AG10803 (cell line): ENCODE results near the gene C1orf74.

Source experiments
- DNase-seq: peaks from one replicate; pipeline ENCODE4 v3.0.0; 2010; ENCODE audit warnings: low read depth
- H3K4me3 ChIP-seq: 2 replicates; pipeline ENCODE4 v1.5.1; 2011; ENCODE audit warnings: mild to moderate bottlenecking, low read length, control low read depth
- TF ChIP-seq, protein P1 (sequence below): conservative IDR thresholded peaks from 2 replicates; pipeline ENCODE4 v1.5.1; 2011; ENCODE audit warnings: mild to moderate bottlenecking, low read length, control low read depth, inconsistent platforms

The C1orf74 gene

GRCh38 chr1:209823143-209824041 lies 39.0 kb upstream of the C1orf74 start:
- DNase-seq = peak; percentile 73
- TF ChIP-seq, protein P1, sequence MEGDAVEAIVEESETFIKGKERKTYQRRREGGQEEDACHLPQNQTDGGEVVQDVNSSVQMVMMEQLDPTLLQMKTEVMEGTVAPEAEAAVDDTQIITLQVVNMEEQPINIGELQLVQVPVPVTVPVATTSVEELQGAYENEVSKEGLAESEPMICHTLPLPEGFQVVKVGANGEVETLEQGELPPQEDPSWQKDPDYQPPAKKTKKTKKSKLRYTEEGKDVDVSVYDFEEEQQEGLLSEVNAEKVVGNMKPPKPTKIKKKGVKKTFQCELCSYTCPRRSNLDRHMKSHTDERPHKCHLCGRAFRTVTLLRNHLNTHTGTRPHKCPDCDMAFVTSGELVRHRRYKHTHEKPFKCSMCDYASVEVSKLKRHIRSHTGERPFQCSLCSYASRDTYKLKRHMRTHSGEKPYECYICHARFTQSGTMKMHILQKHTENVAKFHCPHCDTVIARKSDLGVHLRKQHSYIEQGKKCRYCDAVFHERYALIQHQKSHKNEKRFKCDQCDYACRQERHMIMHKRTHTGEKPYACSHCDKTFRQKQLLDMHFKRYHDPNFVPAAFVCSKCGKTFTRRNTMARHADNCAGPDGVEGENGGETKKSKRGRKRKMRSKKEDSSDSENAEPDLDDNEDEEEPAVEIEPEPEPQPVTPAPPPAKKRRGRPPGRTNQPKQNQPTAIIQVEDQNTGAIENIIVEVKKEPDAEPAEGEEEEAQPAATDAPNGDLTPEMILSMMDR = peak; percentile 85
- peak overlapping the region; percentile 3; the same call in 1 of the 2 replicates for H3K4me3 ChIP-seq

DNA sequence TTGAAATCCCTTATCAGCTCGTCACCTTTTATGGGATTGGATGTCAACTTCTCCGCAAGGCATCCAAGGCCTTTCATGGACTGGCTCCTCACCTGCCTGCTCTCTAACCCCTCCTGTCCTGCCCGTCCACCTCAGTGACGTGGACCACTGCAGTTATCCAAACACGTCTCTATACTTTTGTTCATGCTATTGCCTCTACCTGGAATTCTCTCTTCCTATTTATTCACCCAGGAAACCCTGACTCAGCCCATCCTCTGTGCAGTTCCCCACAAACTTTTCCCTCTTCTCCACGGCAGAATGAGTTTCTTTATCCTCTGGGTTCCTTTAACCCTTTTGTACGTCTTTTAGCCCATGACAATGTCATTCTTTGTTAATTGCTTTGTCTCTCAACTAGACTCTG lies 38.3 kb upstream of the C1orf74 start:
- DNase-seq = no peak
- TF ChIP-seq, protein P1 = no peak
- no peak overlapping the region for H3K4me3 ChIP-seq

GRCh38 chr1:209820986-209821385 lies 36.6 kb upstream of the C1orf74 start:
- no peak overlapping the region for H3K4me3 ChIP-seq
- TF ChIP-seq, protein P1 = no peak
- DNase-seq = no peak

DNA sequence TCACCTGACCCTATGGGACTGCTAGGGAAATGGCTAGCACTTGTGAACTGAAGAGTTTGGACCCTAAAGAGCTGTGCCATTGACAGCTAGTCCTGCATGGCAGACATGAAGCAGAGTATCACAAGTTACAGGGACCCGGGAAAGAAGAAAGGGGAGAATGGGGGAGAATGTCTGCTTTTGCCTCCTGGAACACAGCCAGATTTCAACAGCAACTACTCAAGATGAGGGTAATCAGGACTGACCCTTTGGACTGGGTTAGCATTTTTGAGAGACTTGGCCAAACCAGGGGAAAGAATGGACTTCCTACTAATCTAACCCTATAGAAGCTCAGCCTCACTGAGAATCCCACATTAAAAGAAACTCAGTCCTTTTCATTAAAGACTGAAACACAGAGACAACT lies 34.7 kb upstream of the C1orf74 start:
- no peak overlapping the region for H3K4me3 ChIP-seq
- no peak for DNase-seq
- TF ChIP-seq, protein P1 = no peak

DNA sequence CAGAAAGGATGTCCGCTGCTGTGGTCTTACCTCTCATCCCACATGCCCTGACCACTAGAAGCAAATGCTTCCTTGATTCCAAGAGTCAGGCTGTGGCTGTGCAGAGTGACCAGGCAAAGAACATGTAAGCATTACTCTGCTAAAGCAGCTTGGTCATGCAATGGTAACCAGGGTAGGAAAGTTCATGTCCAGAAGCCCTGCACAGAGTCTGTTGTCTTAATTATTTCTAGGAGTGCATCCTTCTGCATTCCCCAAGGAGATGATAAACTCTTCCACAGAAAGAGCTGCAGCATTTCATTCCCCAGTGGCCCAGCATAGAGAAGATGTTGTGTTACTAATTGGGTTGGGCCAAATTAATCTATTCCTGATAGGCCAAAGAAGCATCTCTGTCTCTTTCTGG lies 33.3 kb upstream of the C1orf74 start:
- no peak overlapping the region for H3K4me3 ChIP-seq
- no peak for DNase-seq
- TF ChIP-seq, protein P1 = no peak

GRCh38 chr1:209816923-209817322 lies 32.6 kb upstream of the C1orf74 start:
- TF ChIP-seq, protein P1 = no peak
- no peak for DNase-seq
- no peak overlapping the region for H3K4me3 ChIP-seq

GRCh38 chr1:209815931-209816341 lies 31.6 kb upstream of the C1orf74 start:
- DNase-seq = no peak
- TF ChIP-seq, protein P1 = no peak
- no peak overlapping the region for H3K4me3 ChIP-seq
